ENCODE data around the gene SF1. TPM values are rescaled to one million over a fixed set of nuclear protein-coding genes. Genes with fewer than 3 reads are reported as not detected.

Gene SF1
- total RNA-seq, 1 donor from 2014 or later, result 183 TPM

DNA sequence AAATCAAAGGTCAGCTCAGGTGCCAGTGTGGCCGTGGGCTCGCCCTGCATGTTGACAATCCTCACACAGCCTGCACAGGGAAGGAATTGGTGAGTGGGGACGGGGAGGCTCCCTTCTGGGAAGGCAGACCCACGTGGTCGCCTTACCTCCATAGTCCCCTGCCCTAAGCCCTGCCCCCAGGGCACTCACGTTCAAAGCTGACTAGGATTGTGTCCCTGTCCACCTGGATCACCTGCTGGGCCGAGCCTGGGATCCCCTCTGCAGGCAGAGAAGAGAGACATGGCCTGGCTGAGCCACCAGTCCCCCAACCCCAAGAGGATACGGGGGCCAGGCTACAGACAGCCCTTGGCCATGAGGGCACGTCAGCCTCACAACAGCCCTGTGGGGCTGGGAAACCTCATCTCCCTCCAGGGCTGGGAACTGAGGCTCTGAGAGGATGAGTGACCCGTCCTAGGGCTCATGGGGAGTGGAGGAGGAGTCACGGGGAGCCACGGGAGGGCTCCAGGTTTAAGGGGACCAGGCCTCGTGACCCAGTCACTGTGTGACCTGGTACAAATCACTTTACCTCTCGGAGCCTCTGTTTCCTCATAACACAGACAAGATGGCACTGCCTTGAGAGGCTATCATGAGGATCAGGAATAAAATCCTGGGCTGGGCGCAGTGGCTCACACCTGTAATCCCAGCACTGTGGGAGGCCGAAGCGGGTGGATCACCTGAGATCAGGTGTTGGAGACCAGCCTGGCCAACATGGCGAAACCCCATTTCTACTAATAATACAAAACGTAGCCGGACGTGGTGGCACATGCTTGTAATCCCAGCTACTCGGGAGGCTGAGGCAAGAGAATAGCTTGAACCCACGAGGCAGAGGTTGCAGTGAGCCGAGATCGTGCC, 12.1 kb upstream of the SF1 start:
- H3K36me3 Mint-ChIP-seq (ENCODE audit: low read depth), result peaks cover 1% of the 10 kb centered on the region
- peak; percentile 82 for DNase-seq (ENCODE audit: low spot score)
- no peaks in the 10 kb centered on the region for H3K27me3 Mint-ChIP-seq (ENCODE audit: low read depth)
- H3K9me3 Mint-ChIP-seq (ENCODE audit: low read depth), result no peaks in the 10 kb centered on the region
- TF ChIP-seq, protein P1, sequence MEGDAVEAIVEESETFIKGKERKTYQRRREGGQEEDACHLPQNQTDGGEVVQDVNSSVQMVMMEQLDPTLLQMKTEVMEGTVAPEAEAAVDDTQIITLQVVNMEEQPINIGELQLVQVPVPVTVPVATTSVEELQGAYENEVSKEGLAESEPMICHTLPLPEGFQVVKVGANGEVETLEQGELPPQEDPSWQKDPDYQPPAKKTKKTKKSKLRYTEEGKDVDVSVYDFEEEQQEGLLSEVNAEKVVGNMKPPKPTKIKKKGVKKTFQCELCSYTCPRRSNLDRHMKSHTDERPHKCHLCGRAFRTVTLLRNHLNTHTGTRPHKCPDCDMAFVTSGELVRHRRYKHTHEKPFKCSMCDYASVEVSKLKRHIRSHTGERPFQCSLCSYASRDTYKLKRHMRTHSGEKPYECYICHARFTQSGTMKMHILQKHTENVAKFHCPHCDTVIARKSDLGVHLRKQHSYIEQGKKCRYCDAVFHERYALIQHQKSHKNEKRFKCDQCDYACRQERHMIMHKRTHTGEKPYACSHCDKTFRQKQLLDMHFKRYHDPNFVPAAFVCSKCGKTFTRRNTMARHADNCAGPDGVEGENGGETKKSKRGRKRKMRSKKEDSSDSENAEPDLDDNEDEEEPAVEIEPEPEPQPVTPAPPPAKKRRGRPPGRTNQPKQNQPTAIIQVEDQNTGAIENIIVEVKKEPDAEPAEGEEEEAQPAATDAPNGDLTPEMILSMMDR (IDR thresholded peaks at IDR 0.05), result no peak
- no peak overlapping the region for H3K27ac Mint-ChIP-seq (ENCODE audit: unreplicated experiment)
- H3K4me3 Mint-ChIP-seq (ENCODE audit: unreplicated experiment), result no peak overlapping the region
- no peaks in the 10 kb centered on the region for H3K4me1 Mint-ChIP-seq (ENCODE audit: low read depth)

- TF ChIP-seq, protein P1 (IDR thresholded peaks at IDR 0.05), result no peak
- H3K4me1 Mint-ChIP-seq (ENCODE audit: low read depth), result no peaks in the 10 kb centered on the region
- DNase-seq (ENCODE audit: low spot score), result peak; percentile 87
- H3K9me3 Mint-ChIP-seq (ENCODE audit: low read depth), result no peaks in the 10 kb centered on the region
- H3K27ac Mint-ChIP-seq (ENCODE audit: unreplicated experiment), result no peak overlapping the region
- no peaks in the 10 kb centered on the region for H3K27me3 Mint-ChIP-seq (ENCODE audit: low read depth)
- peaks cover 1% of the 10 kb centered on the region for H3K36me3 Mint-ChIP-seq (ENCODE audit: low read depth)
- H3K4me3 Mint-ChIP-seq (ENCODE audit: unreplicated experiment), result no peak overlapping the region
Observed at GRCh38 chr11:64789331-64790204, 11.2 kb upstream of the SF1 start.

DNA sequence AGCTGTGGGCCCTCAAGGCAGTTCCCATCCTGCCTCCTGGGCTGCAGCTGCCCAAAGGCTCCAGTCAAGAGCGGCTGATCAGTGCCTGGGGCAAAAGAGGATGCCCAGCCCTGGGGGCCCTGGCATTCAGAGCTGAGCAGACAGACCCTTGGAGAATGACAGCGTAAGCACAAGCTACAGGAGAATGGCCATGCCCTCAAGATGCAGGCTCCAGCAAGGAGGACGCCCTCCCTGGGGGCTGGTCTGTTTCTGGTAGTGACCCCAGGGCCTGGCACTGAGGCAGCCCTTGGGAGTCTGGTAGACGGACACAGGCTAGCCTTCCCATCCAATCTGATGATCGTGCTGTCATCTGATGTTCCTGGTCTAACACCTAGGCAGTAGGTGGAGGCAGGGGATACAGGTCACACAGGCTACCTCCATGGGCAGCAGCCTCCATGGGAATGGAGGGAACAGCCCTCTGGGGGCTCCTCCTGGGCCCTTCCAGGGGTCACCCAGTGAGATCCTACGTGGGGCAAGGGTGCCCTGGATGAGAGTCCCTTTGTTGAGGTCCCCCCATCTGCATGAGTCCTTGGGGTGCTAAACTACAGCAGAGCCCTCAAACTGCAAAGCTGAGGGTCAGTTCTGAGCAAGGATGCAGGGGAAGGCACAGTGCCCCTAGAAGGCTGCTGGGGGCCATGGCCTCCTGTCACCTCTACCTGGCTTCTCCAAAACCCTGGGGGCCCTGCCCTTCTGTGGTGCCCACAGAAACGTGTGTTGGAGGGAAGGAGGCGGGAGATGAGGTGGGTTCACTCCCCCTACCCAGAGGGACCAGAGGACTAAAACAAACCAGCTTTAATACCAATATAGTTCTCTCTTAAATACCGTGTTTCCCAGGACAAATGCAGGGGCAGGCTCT, 10.2 kb upstream of the SF1 start:
- no peaks in the 10 kb centered on the region for H3K27me3 Mint-ChIP-seq (ENCODE audit: low read depth)
- peak; percentile 81 for DNase-seq (ENCODE audit: low spot score)
- no peaks in the 10 kb centered on the region for H3K4me1 Mint-ChIP-seq (ENCODE audit: low read depth)
- TF ChIP-seq, protein P1 (IDR thresholded peaks at IDR 0.05), result no peak
- H3K36me3 Mint-ChIP-seq (ENCODE audit: low read depth), result peaks cover 1% of the 10 kb centered on the region
- H3K9me3 Mint-ChIP-seq (ENCODE audit: low read depth), result no peaks in the 10 kb centered on the region
- no peak overlapping the region for H3K4me3 Mint-ChIP-seq (ENCODE audit: unreplicated experiment)
- H3K27ac Mint-ChIP-seq (ENCODE audit: unreplicated experiment), result no peak overlapping the region

GRCh38 chr11:64787526-64788320, 9.4 kb upstream of the SF1 start:
- no peak overlapping the region for H3K4me3 Mint-ChIP-seq (ENCODE audit: unreplicated experiment)
- TF ChIP-seq, protein P1 (IDR thresholded peaks at IDR 0.05), result peak; percentile 83
- H3K4me1 Mint-ChIP-seq (ENCODE audit: low read depth), result no peaks in the 10 kb centered on the region
- DNase-seq (ENCODE audit: low spot score), result peak; percentile 87
- peaks cover 1% of the 10 kb centered on the region for H3K36me3 Mint-ChIP-seq (ENCODE audit: low read depth)
- H3K27me3 Mint-ChIP-seq (ENCODE audit: low read depth), result no peaks in the 10 kb centered on the region
- no peaks in the 10 kb centered on the region for H3K9me3 Mint-ChIP-seq (ENCODE audit: low read depth)
- no peak overlapping the region for H3K27ac Mint-ChIP-seq (ENCODE audit: unreplicated experiment)

Data from chondrocyte (in vitro differentiated cells).